K562 (cell line): ENCODE data around the gene TTYH2. TPM values are rescaled to one million over a fixed set of nuclear protein-coding genes. Genes with fewer than 3 reads are reported as not detected.

Experiments used
- ATAC-seq: fragments of 200-7000 bp; cut with Tn5 transposase; 3 replicates; pipeline ENCODE4 v1.9.1; 2020; ENCODE audit warnings: moderate library complexity
- BruUV-seq: library from RNA; stranded (reverse); fragments of 400-500 nt; replicated peaks from 2 replicates; lab custom pipeline; 2021; lab: Mats Ljungman, UMichigan
- CTCF ChIA-PET: fragments of 300-600 bp; formaldehyde crosslinking; extraction: SDS; loops from one replicate; lab custom pipeline; 2021; ENCODE audit warnings: low intra/inter-chr PET ratio; lab: Yijun Ruan, JAX
- POLR2A ChIA-PET: fragments of 300-600, 350-650 bp; sonication (Branson Sonifier 250); formaldehyde crosslinking; extraction: SDS; loops from one replicate; lab custom pipeline; 2021; ENCODE audit warnings: antibody characterized with exemption, inconsistent platforms; lab: Yijun Ruan, JAX
- DNase-seq, 4 experiments: peaks; one replicate each; pipeline versions ENCODE4 v3.0.0 to v3.0.0-alpha.2; 2011 to 2018; ENCODE audit warnings: low spot score in 3 of 4, mixed read lengths in 3 of 4; ENCODE audit errors: extremely low read depth in 1 of 4
- FAIRE-seq: peaks from 2 replicates; lab custom pipeline; 2011; peaks lifted over from hg19 to GRCh38; lab: Jason Lieb, UNC
- H2AFZ ChIP-seq: 2 replicates; pipeline ENCODE4 v1.6.0; 2011; ENCODE audit warnings: low read depth, low read length, control low read depth, inconsistent platforms
- H3K27ac ChIP-seq: fragments of 200-600 bp; 3 replicates; pipeline ENCODE4 v1.8.0; 2011; ENCODE audit warnings: low read depth, mild to moderate bottlenecking, control low read depth, inconsistent platforms, low read length, moderate library complexity, mixed read lengths; ENCODE audit errors: extremely low read depth
- H3K27me3 ChIP-seq, 2 experiments: fragments of 300-600 bp in 1 of 2; 2 replicates in 1 of 2; 3 replicates in 1 of 2; pipeline versions ENCODE4 v1.6.0 to v1.8.0; 2011; ENCODE audit warnings: inconsistent platforms in 2 of 2, low read length in 2 of 2, mild to moderate bottlenecking in 1 of 2, mixed read lengths in 1 of 2, moderate library complexity in 1 of 2; ENCODE audit not compliant: control insufficient read depth in 2 of 2, insufficient read depth in 2 of 2
- H3K36me3 ChIP-seq: fragments of 300-600 bp; 3 replicates; pipeline ENCODE4 v1.8.0; 2011; ENCODE audit warnings: mild to moderate bottlenecking, low read length, inconsistent platforms; ENCODE audit not compliant: control insufficient read depth, insufficient read depth
- H3K4me1 ChIP-seq, 2 experiments: fragments of 200-600 bp in 1 of 2; replicated peaks in 1 of 2; 2 replicates in 1 of 2; 3 replicates in 1 of 2; pipeline versions ENCODE4 v1.5.1 to v1.8.0; 2011; ENCODE audit warnings: inconsistent platforms in 2 of 2, low read length in 2 of 2, mild to moderate bottlenecking in 1 of 2, mixed read lengths in 1 of 2, moderate library complexity in 1 of 2; ENCODE audit not compliant: control insufficient read depth in 2 of 2, insufficient read depth in 2 of 2
- H3K4me2 ChIP-seq: 2 replicates; pipeline ENCODE4 v1.6.1; 2011; ENCODE audit warnings: low read length, control low read depth, inconsistent platforms, mixed read lengths; ENCODE audit not compliant: insufficient read depth
- H3K4me3 ChIP-seq: fragments of 200-600 bp; sonication (generic), shearing (Covaris generic); 2 replicates; pipeline ENCODE4 v1.5.1; 2016; ENCODE audit warnings: control low read depth, inconsistent platforms
- H3K79me2 ChIP-seq: fragments of 200-600 bp; 3 replicates; pipeline ENCODE4 v1.8.0; 2011; ENCODE audit warnings: low read length, inconsistent platforms; ENCODE audit not compliant: control insufficient read depth, insufficient read depth
- H3K9ac ChIP-seq, 2 experiments: 2 replicates each; pipeline versions ENCODE4 v1.6.0 to v1.6.1; 2011; ENCODE audit warnings: low read depth in 2 of 2, low read length in 2 of 2, control low read depth in 1 of 2, inconsistent platforms in 1 of 2, mild to moderate bottlenecking in 1 of 2, mixed read lengths in 1 of 2; ENCODE audit not compliant: insufficient read depth in 1 of 2
- H3K9me1 ChIP-seq: one replicate; pipeline ENCODE4 v1.6.0; 2011; ENCODE audit warnings: inconsistent platforms, mild to moderate bottlenecking, low read length, moderate library complexity; ENCODE audit not compliant: control insufficient read depth, insufficient read depth
- H3K9me3 ChIP-seq: replicated peaks from 2 replicates; pipeline ENCODE4 v1.5.1; 2011; ENCODE audit warnings: low read depth, low read length, inconsistent platforms; ENCODE audit not compliant: control insufficient read depth, insufficient read depth
- H4K20me1 ChIP-seq: replicated peaks from 2 replicates; pipeline ENCODE4 v1.6.1; 2011; ENCODE audit warnings: low read length, inconsistent platforms, mixed read lengths; ENCODE audit not compliant: control insufficient read depth, insufficient read depth
- BACH1 ChIP-seq: fragments of 200-800 bp; sonication (Bioruptor generic); IDR thresholded peaks from 2 replicates; pipeline ENCODE4 v1.6.1; 2016; ENCODE audit warnings: missing genetic modification characterization, missing compliant biosample characterization
- CHAMP1 ChIP-seq: fragments of 450-650 bp; IDR thresholded peaks from 2 replicates; pipeline ENCODE4 v1.6.1; 2016; ENCODE audit warnings: mild to moderate bottlenecking
- ESRRB ChIP-seq: fragments of 250-450 bp; sonication (Bioruptor Pico); IDR thresholded peaks from 2 replicates; pipeline ENCODE4 v1.5.0; 2020; ENCODE audit warnings: mild to moderate bottlenecking, moderate library complexity, borderline replicate concordance
- FOXP1 ChIP-seq: sonication (generic); formaldehyde crosslinking; IDR thresholded peaks from 2 replicates; pipeline ENCODE4 v1.8.0; 2022; ENCODE audit warnings: mild to moderate bottlenecking, missing genetic modification reagents
- HNRNPK ChIP-seq: fragments of 200-400 bp; formaldehyde crosslinking; IDR thresholded peaks from one replicate; pipeline ENCODE4 v1.6.1; 2018; ENCODE audit warnings: mild to moderate bottlenecking, low read depth, low read length; ENCODE audit not compliant: poor library complexity, severe bottlenecking
- ILF3 ChIP-seq: fragments of 450-650 bp; IDR thresholded peaks from 2 replicates; pipeline ENCODE4 v1.6.1; 2018; ENCODE audit warnings: antibody characterized with exemption, mild to moderate bottlenecking, moderate library complexity, borderline replicate concordance
- JUNB ChIP-seq: fragments of 450-650 bp; formaldehyde crosslinking; conservative IDR thresholded peaks from 2 replicates; pipeline ENCODE4 v1.4.0; 2020; ENCODE audit warnings: mild to moderate bottlenecking
- TAF1 ChIP-seq: IDR thresholded peaks from 2 replicates; pipeline ENCODE4 v1.6.1; 2011; ENCODE audit warnings: mild to moderate bottlenecking, low read length, moderate library complexity; ENCODE audit not compliant: insufficient read depth, control insufficient read depth, severe bottlenecking; ENCODE audit errors: extremely low read depth
- TEAD2 ChIP-seq: fragments of 450-650 bp; IDR thresholded peaks from 2 replicates; pipeline ENCODE4 v1.6.1; 2016; ENCODE audit warnings: missing genetic modification characterization, control low read depth, missing compliant biosample characterization
- THRAP3 ChIP-seq: fragments of 450-650 bp; IDR thresholded peaks from 2 replicates; pipeline ENCODE4 v1.6.1; 2016; ENCODE audit warnings: mild to moderate bottlenecking, inconsistent platforms, borderline replicate concordance
- WHSC1 ChIP-seq: IDR thresholded peaks from one replicate; pipeline ENCODE4 v1.6.1; 2012; ENCODE audit warnings: low read length, control low read depth, inconsistent platforms
- WGBS: fragments of 100-300 bp; shearing (Covaris generic); methylation state at CpG from one replicate; pipeline ENCODE4 v1.1.6; 2016; ENCODE audit warnings: low coverage, mixed read lengths; ENCODE audit not compliant: insufficient coverage; ENCODE audit errors: missing lambda C conversion rate; 5-methylcytosine and 5-hydroxymethylcytosine counted together
- in situ Hi-C: fragments of 300-500 bp; cut with MboI; formaldehyde crosslinking; loops from 4 replicates; pipeline ENCODE4 v1.15.0; 2018; ENCODE audit warnings: inconsistent platforms, mixed read lengths
- intact Hi-C: fragments of 100-400 bp; cut with micrococcal nuclease; formaldehyde crosslinking; loops from 2 replicates; pipeline ENCODE4 v1.14.2; 2022
- polyA plus RNA-seq, 8 experiments: library from polyadenylated mRNA; depleted of rRNA in 4 of 8; stranded (reverse) in 5 of 8; unstranded in 3 of 8; fragments of >200 nt; fragmentation: Nextera tagmentation in 2 of 8; fragmentation: Illumina TruSeq in 1 of 8; extraction: Ambion mirVana in 2 of 8; extraction: Trizol in 1 of 8; gene quantifications; 2 replicates each; pipeline versions ENCODE4 v1.2.1 to v1.2.3, GENCODE V29; 2011 to 2014; ENCODE audit warnings: inconsistent platforms in 1 of 8, missing spikeins in 1 of 8
- total RNA-seq, 7 experiments: library from RNA; depleted of rRNA in 6 of 7; stranded (reverse); fragments of >200 nt in 6 of 7; fragmentation: Illumina TruSeq in 2 of 7; extraction: Trizol in 2 of 7; gene quantifications; 2 replicates each; pipeline versions ENCODE4 v1.2.1 to v1.2.3, GENCODE V29; 2011 to 2021; ENCODE audit warnings: low replicate concordance in 1 of 7
- TF ChIP-seq, protein P1 (sequence below), 2 experiments: fragments of 200-800 bp in 1 of 2; sonication (Bioruptor generic) in 1 of 2; sonication (generic) in 1 of 2; formaldehyde crosslinking in 1 of 2; IDR thresholded peaks in 1 of 2; conservative IDR thresholded peaks in 1 of 2; 2 replicates each; pipeline versions ENCODE4 v1.5.0 to v1.6.1; 2016 to 2020; ENCODE audit warnings: missing compliant biosample characterization in 1 of 2, missing genetic modification characterization in 1 of 2, missing genetic modification reagents in 1 of 2

TTYH2 gene
- total and polyA plus RNA-seq, 9 of the 15 experiments (the other 6 are each of a cell fraction or from before 2014, with no cell fraction given): 0.03 to 2.0 (median 0.91) TPM

GRCh38 chr17:74260525-74260850, 47.1 kb downstream of the TTYH2 start:
- no peak for DNase-seq
- in situ Hi-C loops: no loop called here
- ChIA-PET CTCF (no interaction called here), POLR2A (interaction anchor here (0.7 to 2.1 kb wide), 2 partner anchors 10 to 33 kb away, joined by 4 to 6 read pairs; no protein-coding TSS in a partner anchor)
- Histone ChIP-seq H3K4me3 (no peak overlapping the region), H3K27ac (no peak overlapping the region), H3K9ac (peak overlapping the region in 1 of 2 experiments; percentile 52; a peak in 1 of 4 replicates), H3K9me3 (no peaks in the 10 kb centered on the region), H3K79me2 (no peaks in the 10 kb centered on the region), H3K36me3 (no peaks in the 10 kb centered on the region), H3K9me1 (no peaks in the 10 kb centered on the region), H4K20me1 (no peaks in the 10 kb centered on the region), H2AFZ (no peak overlapping the region), H3K4me2 (no peak overlapping the region), H3K4me1 (peaks cover 0 to 3% of the 10 kb centered on the region in 2 experiments; a peak in 1 of 5 replicates), H3K27me3 (peaks cover 14 to 60% of the 10 kb centered on the region in 2 experiments; a peak in 4 of 5 replicates)
- no TSS peak for BruUV-seq
- FAIRE-seq: no peak
- intact Hi-C loops: no loop called here
- TF ChIP-seq WHSC1 (no peak), TEAD2 (no peak), FOXP1 (CRISPR knock-in tag) (no peak), THRAP3 (no peak)
- ATAC-seq: no peak
- WGBS: 5% methylated on average over 5 of the region's 6 CpGs

DNA sequence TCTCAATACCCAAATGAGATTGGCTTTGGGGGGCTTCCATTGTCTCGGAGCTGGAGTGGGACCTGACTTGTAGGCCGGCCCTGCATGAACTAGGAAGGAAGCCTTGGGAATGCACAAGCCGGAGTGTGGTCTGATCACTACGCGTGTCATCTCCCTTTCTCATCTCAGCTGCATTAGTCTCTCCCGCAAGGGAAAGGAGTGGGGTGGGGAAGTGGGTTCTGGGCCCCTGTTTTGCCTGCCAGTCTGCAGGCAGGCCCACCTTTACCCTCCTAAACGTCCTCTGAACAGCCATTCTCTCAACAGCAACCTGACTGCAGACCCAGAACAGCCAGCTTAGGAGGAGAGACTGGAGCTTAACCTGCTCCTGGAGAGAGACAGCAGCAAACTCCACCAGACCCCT, 49.2 kb downstream of the TTYH2 start:
- H3K79me2 ChIP-seq: no peaks in the 10 kb centered on the region
- BruUV-seq: no TSS peak
- no peaks in the 10 kb centered on the region for H3K36me3 ChIP-seq
- H3K9me1 ChIP-seq: no peaks in the 10 kb centered on the region
- peak overlapping the region in 1 of 2 experiments; percentile 20; a peak in 1 of 4 replicates for H3K9ac ChIP-seq
- no peaks in the 10 kb centered on the region for H4K20me1 ChIP-seq
- CTCF ChIA-PET: no interaction called here
- no peak overlapping the region for H3K27ac ChIP-seq
- 27% methylated on average over 7 of the region's 7 CpGs for WGBS
- H3K4me2 ChIP-seq: no peak overlapping the region
- intact Hi-C loops (no loop called here), in situ Hi-C loops (no loop called here)
- DNase-seq: no peak
- POLR2A ChIA-PET: interaction anchor here (1.0 kb wide), 1 partner anchor 27 kb away, joined by 3 read pairs; no protein-coding TSS in a partner anchor
- 0 out of 3 replicates have a peak, but pooled peaks have one; percentile 22 for ATAC-seq
- H3K4me3 ChIP-seq: no peak overlapping the region
- no peak overlapping the region for H2AFZ ChIP-seq
- peaks cover 0 to 3% of the 10 kb centered on the region in 2 experiments; a peak in 1 of 5 replicates for H3K4me1 ChIP-seq
- peaks cover 14 to 62% of the 10 kb centered on the region in 2 experiments; a peak in 4 of 5 replicates for H3K27me3 ChIP-seq
- no peaks in the 10 kb centered on the region; the same call in 1 of the 2 replicates for H3K9me3 ChIP-seq
- FAIRE-seq: no peak
- TF ChIP-seq, protein P1, sequence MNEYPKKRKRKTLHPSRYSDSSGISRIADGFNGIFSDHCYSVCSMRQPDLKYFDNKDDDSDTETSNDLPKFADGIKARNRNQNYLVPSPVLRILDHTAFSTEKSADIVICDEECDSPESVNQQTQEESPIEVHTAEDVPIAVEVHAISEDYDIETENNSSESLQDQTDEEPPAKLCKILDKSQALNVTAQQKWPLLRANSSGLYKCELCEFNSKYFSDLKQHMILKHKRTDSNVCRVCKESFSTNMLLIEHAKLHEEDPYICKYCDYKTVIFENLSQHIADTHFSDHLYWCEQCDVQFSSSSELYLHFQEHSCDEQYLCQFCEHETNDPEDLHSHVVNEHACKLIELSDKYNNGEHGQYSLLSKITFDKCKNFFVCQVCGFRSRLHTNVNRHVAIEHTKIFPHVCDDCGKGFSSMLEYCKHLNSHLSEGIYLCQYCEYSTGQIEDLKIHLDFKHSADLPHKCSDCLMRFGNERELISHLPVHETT (CRISPR knock-in tag; conservative IDR thresholded peaks at IDR 0.05 in 1 of 2, IDR thresholded peaks at IDR 0.05 in 1 of 2): no peak
- no peak for TF ChIP-seq BACH1 (tag)
- TF ChIP-seq CHAMP1: no peak
- TF ChIP-seq JUNB (CRISPR knock-in tag): no peak
- TF ChIP-seq ESRRB (CRISPR knock-in tag): no peak
- no peak for TF ChIP-seq ILF3
- no peak for TF ChIP-seq HNRNPK
- no peak for TF ChIP-seq TAF1
